ENCODE results near the gene FBLN1.
"Not testable (repeated sequence)": the region's sequence is repeated elsewhere in the genome, so short reads cannot be mapped to it uniquely, and the experiment has no call there.

The FBLN1 gene, protein sequence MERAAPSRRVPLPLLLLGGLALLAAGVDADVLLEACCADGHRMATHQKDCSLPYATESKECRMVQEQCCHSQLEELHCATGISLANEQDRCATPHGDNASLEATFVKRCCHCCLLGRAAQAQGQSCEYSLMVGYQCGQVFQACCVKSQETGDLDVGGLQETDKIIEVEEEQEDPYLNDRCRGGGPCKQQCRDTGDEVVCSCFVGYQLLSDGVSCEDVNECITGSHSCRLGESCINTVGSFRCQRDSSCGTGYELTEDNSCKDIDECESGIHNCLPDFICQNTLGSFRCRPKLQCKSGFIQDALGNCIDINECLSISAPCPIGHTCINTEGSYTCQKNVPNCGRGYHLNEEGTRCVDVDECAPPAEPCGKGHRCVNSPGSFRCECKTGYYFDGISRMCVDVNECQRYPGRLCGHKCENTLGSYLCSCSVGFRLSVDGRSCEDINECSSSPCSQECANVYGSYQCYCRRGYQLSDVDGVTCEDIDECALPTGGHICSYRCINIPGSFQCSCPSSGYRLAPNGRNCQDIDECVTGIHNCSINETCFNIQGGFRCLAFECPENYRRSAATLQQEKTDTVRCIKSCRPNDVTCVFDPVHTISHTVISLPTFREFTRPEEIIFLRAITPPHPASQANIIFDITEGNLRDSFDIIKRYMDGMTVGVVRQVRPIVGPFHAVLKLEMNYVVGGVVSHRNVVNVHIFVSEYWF

DNA sequence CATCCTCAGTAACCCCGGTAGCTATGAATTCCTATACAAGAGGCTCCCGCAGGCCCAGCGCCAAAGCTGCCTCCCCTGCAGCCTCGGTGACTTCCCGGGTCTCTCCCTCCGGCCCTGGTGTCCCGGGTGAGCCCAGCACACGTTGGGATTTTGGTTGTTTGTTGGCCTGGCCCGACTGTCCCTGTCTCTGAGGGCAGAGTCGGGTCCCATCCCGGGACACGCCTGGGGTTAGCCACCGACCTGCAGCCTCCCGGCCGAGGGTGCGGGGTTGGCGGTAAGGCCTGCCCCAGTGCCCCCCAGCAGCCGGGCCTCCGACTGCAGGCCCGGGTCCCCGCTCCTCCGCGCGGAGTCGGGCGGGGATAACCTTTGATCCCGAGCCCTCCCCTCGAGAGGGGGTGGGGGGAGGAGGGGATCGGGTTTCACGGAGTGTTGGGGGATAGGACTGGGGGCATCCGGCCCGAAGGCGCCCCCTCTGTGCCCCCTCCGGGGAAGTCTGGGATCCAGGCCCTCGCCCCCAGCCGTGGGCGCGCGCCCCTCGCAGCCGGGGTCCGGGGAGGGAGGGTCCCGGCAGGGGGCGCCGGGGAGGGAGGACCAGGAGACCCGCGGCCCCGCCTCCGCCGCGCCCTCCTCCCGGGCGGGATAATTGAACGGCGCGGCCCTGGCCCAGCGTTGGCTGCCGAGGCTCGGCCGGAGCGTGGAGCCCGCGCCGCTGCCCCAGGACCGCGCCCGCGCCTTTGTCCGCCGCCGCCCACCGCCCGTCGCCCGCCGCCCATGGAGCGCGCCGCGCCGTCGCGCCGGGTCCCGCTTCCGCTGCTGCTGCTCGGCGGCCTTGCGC is at the start of gene FBLN1:
Gene FBLN1, plus strand, starts transcription at position 669 of the 835 bp plus-strand sequence. Its CDS starts 103 bp downstream, at position 772.
- DNase-seq, result peak in 3 of 14 donors; percentile 21 to 52 (median 27)

DNA sequence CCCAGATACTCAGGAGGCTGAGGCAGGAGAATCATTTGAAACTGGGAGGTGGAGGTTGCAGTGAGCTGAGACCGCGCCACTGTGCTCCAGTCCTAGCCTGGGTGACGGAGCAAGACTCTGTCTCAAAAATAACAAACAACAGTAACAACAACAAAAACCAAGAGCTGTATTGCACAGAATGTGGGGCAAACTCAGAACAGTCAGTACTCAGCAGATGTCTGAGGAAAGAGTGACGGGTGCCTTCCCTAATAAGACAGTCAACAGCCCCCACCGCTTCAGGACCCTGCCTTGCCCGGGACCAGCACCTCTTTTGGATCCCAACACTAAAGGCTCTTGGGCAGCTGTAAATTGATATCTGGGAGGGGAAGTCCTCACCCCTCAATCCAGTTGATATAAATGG is 48.9 kb upstream of the FBLN1 start:
- DNase-seq, result no peak

DNA sequence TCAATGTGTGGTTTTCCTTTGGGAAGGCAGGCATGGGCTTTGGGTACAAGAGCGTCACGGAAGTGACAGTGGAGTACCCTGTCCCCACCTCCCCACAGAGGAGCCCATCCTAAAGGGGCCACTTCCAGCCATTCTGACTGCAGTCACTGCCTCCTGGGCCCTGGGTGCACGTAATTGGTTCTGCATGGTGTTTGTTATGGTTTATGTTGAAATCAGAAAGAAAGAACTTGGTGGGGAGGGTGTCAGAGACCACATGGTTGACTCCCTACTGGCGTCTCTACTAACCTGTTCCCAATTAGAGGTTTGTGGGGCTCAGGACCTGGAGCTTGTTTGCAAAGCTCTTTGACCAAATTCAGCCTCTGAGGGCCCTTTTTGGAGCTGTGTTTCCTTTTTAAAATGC is 48.4 kb upstream of the FBLN1 start:
- no peak for DNase-seq

DNA sequence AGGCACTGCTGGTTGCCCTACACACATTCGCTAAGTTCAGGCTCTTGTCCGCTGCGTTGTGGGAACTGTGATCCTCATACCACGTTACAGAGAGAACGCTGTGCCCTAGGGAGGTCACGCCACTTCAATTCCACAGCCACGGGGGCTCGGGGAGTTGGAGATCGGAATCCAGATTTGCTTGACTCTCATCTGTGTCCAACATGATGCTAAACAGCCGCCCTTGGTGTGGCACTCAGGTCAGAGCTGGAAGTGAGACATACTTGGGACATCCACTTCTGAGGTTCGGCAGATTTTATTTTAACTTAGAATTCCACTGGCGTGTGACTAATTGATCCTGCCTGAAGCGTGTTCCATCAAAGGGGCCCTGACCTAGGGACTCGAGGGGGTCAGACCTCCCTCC is 47.5 kb upstream of the FBLN1 start:
- no peak for DNase-seq

DNA sequence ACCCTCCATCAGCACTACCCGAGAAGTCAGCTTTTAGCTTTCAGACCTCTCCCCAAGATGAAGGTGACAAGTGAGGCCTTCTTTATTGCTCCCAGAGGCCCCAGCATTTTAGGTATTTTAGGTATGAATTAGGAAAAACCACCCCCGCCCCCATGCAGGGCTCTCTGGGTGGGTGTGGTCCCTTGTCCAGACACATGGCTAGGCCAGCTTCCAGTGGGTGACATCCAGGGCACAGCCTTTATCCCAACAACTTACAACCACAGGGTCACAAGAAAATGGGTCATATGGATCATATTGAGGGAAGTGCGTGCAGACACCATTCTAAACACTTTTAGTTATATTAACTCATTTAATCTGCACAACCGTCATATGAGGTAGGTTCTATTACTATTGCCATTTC is 47.1 kb upstream of the FBLN1 start:
- no peak for DNase-seq

DNA sequence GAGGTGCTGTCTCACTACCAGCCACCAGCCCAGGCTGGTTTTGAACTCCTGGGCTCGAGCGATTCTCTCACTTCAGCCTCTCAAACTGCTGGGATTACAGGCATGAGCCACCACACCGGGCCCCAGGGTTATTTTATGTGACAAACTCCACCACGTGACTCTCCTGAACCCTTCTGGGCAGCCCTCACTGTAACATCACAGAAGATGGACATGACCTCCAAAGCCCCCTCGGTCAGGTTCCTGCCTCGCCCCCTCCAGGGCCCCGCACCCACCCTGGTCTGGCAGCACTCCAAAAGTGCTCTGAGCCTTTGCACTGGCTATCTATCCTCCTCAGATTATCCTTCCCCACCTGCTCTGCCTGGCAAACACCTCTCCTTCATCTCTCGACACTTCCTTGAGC is 45.9 kb upstream of the FBLN1 start:
- no peak for DNase-seq

DNA sequence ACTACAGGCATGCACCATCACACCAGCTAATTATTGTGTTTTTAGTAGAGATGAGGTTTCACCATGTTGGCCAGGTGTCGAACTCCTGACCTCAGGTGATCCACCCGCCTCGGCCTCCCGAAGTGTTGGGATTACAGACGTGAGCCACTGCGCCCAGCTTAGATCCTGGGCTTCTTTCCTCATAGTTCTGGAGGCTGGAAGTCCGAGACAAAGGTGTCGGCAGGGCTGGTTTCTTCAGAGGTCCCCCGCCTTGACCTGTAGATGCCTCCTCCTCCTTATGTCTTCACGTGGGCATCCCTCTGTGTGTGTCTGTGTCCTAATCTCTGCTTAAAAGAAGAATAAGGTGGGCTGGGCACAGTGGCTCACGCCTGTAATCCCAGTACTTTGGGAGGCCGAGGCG is 44.2 kb upstream of the FBLN1 start:
- DNase-seq, result no peak

DNA sequence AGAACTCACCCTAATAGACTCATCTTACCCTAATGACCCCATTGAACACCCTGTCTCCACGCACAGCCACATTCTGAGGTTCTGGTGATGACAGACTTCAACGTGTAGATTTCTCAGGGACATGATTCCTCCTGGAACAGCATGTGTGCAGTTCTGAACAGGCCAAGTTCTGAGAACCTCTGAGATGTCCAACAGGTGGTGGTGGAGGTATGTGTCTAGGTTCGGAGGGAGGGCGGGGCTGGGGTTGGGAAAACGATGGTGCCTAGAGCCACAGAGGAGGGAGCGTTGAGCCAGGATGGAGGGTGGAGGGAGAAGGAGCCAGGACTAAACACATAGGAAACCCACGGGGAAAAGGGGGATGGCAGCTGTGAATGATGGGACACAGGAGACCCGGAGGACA is 43.4 kb upstream of the FBLN1 start:
- DNase-seq, result no peak

DNA sequence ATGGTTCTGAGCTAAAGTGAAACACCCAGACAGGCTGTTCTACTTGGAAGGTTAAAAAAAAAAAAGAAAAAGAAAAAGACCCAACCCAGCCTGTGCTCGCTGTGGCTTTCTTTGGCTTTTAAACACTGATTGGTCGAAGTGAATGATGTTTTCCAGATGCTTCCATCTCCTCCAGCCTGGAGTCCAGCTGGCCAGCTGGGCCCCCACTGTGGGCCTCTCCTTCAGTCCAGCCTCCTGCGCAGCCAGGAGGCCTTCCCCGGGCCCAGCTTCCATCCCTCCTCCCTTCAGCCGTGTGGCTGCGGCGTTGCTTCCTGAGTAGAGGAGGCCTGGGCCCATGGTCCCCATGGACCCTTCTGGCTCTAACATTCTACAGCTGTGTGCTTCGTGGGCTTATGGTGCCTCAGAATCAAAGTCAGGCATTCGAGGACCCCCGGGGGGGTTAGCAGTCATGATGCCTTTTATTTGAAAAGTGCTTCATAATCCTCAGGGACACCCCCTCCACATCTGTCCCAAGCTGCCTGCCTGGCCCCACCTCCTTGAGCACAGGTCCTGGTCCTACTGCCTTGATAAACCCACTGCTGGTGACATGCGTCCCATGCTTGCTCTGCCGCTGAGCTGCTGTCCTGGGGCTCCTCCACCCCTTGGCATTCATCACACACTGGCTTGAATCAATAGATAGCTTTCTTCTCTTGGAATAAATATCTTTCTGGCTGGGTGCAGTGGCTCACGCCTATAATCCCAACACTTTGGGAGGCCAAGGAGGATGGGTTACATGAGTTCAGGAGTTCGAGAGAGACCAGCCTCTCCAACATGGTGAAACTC is 42.2 kb upstream of the FBLN1 start:
- no peak for DNase-seq

DNA sequence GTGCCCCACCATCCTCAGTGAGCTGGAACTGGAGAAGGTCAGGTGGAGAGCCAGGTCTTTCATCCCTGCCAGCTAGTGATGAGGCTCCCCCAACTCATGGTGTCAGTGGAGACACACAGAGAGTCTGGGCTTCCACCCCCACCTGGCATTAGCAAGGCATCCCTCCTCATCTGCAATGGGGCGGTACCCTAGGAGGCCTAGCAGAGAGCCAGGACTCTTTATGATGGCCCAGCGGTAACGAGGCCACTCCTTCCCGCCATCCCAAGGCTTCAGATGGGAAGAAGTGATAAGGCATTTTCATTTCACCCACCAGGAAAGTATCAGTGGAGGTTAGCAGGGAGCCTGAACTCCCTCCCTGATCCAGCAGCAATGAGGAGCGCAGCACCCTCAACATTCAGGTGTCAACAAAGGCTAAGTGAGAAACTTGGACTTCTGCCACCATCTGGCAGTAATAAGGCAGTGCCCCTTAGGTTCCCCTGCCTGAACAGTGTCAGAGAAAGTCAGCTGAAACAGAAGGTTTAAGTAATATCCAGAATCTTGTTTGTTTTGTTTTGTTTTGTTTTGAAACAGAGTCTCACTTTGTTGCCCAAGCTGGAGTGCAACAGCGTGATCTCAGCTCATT is 40.5 kb upstream of the FBLN1 start:
- no peak for DNase-seq

DNA sequence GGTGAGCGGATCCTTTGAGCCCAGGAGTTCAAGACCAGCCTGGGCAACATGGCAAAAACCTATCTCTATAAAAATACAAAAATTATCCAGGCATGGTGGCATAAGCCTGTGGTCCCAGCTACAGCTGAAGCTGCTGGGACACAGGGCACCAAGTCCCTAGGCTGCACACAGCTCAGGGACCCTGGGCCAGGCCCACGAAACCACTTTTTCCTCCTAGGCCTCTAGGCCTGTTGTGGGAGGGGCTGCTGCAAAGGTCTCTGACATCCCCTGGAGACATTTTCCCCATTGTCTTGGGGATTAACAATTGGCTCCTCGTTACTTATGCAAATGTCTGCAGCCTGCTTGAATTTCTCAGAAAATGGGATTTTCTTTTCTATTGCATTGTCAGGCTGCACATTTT is 39.0 kb upstream of the FBLN1 start:
- DNase-seq, result not testable (repeated sequence)

DNA sequence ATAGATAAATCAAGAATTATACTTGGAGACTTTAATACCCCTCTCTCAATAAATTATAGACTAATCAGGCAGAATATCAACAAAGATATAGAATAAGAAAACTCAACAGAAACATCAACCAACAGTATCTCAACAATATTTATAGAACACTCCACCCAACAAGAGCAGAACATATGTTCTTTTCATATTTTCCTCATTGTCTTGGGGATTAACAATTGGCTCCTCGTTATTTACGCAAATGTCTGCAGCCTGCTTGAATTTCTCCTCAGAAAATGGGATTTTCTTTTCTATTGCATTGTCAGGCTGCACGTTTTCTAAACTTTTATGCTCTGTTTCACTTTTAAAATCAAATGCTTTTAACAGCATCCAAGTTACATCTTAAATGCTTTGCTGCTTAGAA is 37.0 kb upstream of the FBLN1 start:
- no peak for DNase-seq

DNA sequence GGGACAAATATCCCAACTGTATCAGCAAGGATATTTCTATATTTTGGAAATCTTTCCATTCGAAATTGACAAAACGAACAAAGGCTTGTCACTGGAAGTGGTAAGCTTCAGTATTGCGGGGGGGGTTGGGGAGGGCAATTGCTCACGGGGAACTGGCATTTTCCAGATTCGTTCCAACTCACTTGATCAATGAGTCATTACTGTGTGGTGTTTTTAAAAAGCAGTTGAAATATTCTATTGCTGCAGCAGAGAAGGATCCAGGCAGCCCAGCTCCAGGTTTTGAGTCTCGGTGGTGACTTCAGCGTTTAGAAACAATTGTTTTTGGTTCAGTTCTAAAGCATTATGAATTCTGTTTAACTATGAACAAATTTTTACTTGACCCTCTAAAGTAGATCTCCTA is 33.8 kb upstream of the FBLN1 start:
- no peak for DNase-seq

DNA sequence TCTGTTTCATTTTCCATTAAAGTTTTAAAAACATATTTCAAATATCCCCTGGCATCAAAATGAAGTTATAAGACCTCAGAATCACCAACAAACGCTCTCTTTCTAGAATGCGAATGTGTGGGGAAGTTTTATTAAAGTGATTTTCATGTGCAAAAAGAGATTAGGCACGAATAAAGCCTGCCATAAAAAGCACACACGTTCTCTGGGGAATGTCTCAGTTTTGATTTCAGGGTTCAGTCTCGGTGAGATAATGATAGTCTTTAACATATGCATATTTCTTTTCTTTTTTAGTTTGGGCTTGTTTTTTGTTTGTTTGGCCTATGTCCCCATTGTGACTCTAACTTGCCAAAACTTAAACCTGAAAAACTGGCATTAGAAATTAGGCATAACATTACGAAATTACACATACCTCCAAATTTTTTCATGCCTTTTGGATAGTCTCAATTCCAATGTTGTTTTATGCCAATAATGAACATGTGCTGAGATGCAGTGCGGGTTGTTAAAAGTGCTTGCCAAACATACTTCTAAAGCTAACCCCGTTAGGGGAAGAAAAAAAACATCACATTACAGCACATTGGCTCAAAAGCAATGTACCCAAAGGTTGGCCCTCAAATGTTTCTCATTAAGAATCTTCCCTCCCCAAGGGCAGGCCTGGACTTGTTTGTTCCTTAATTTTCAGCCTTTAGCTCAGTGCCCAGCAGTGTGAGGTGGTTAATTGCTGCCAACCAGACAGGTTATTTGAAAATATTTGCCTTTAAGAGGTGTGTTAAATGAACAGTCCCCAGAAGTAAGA is 33.2 kb upstream of the FBLN1 start:
- DNase-seq, result no peak

DNA sequence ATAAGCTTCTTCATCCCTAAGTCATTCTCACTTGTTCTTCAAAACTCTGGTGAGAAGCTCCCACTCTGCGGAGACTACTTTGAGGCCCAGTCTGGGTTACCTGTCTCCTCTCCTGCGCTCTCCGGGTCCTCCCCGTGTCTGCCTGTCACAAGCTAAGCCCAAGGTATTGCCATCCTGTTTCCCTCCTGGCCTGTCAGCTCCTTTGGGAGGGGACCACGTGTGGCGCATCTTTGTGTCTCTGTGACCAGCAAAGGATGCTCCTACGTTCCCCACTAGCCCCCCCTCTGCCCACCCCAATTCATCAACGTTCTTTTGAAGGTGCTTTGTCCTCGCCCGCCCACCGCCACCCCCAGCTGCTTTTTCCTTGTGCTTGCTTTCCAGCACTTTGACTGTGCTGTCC is 31.8 kb upstream of the FBLN1 start:
- DNase-seq, result no peak

DNA sequence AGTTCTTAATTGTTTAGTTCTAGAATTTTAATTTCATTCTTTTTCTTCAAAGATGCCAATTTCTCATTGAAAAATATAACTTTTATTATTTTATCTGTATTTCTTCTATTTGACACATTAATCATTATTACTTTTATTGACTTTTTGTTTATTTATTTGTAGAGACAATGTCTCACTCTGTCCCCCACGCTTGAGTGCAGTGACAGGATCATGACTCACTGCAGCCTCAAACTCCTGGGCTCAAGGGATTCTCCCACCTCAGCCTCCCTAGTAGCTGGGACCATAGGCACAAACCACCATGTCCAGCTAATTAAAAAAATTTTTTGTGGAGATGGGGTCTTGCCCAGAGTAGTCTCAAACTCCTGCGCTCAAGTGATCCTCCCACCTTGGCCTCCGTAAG is 30.3 kb upstream of the FBLN1 start:
- no peak for DNase-seq

DNA sequence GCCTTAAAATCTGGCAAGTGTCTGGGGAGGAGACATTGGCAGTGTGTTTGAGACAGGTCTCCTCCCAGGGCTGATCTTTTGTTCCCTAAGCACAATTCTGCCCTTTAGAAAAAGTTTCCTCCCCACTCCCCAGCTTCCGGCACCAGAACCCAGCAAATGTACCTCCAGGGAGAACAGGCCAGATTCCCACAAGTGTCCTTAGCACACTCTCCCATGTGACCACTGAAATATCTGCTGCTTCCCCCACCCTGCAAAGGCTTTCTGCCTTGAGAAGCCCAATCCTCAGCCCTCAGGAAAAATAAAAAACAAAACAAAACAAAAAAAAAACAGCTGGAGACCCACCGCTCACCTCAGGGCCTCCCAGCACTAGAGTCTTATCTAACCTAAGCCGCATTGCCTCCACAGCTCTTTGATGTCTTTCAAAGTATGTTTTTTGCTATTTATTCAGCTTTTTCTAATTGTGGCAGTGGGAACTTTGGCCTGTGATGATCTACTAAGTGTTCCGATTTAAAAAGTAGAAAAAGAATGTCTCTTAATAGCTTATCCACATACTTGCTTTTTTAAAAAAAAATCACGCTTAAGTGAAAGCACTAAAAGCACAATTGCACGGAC is 29.0 kb upstream of the FBLN1 start:
- DNase-seq, result no peak

DNA sequence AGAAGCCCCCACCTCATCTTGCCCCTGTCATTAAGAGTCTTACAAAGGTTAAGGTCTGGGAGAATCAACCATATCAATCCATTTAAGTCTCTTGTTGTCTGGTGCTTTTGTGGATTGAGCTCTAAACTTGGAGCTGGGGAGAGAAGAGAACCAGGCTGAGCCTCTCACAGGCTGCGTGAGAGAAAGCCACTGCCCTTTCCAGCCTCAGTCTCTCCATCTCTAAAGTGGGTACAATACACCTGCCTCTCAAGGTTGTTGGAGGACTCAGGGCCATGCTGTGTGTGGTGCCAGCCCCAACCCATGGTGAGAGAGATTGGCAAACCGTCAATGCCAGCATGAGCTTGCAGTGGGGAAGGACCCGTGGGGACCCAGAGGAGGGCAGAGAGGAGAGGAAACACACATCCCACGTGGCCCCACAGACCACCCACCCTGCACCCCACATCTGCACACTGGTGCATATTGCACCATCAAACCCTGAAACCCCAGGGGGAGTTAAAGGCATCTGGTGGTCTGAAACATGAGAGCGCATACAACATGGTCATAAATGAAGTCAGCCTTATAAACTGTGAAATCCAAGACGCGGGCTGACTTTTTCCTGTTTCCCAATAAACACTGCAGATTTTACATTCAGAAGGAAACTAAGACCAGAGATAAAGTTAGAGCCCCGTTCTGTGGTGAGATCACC is 27.5 kb upstream of the FBLN1 start:
- no peak for DNase-seq

DNA sequence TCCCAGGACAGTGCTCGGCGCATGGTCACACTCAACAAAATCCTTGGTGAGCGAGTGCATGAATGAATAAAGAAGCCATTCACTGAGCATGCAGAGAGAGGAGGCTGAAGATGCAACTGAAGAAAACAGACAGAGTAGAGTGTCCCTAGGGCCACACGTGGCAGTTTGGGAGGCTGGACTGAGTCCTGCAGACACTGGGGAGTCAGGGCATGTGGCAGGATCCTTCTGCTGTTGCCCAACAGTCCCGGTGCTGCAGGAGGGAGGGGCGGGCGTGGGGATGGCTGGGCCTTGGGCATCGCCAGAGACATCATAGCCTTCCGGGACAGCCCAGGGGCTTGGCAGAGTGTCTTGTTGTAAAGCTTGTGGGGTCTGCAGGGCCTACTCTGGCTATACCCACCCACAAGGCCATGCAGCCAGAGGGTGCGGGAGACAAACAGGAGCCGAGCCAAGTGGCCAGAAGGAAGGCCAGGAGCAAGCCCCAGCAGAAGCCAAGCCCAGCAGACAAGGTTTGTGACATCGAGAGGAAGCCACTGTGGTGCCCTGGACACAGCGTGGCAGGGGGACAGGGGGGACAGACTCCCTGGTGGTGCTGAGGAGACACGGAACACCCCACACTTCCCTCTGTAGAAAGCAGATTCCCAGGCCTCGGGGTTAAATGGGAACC is 26.7 kb upstream of the FBLN1 start:
- DNase-seq, result no peak

Data from C1 segment of cervical spinal cord (tissue), 14 donors.